Measurements from ENCODE around the gene KYNU.

GRCh38 chr2:143071185-143071876, 193.9 kb downstream of the KYNU start:
- TF ChIP-seq CSDC2 (CRISPR knock-in tag; IDR thresholded peaks at IDR 0.05) (no peak), ZFP3 (CRISPR knock-in tag; IDR thresholded peaks at IDR 0.05) (no peak), GLIS3 (CRISPR knock-in tag; IDR thresholded peaks at IDR 0.05) (no peak), ZFP30 (CRISPR knock-in tag; IDR thresholded peaks at IDR 0.05) (no peak), ZNF70 (CRISPR knock-in tag; IDR thresholded peaks at IDR 0.05) (no peak), TSHZ2 (CRISPR knock-in tag; IDR thresholded peaks at IDR 0.05) (no peak), RARB (CRISPR knock-in tag; IDR thresholded peaks at IDR 0.05) (no peak), ARNTL (CRISPR knock-in tag; IDR thresholded peaks at IDR 0.05; ENCODE audit: borderline replicate concordance, low read depth) (no peak), TOX (CRISPR knock-in tag; IDR thresholded peaks at IDR 0.05; ENCODE audit: borderline replicate concordance) (no peak), SNAI2 (CRISPR knock-in tag; IDR thresholded peaks at IDR 0.05) (no peak)
- TF ChIP-seq, protein P1, sequence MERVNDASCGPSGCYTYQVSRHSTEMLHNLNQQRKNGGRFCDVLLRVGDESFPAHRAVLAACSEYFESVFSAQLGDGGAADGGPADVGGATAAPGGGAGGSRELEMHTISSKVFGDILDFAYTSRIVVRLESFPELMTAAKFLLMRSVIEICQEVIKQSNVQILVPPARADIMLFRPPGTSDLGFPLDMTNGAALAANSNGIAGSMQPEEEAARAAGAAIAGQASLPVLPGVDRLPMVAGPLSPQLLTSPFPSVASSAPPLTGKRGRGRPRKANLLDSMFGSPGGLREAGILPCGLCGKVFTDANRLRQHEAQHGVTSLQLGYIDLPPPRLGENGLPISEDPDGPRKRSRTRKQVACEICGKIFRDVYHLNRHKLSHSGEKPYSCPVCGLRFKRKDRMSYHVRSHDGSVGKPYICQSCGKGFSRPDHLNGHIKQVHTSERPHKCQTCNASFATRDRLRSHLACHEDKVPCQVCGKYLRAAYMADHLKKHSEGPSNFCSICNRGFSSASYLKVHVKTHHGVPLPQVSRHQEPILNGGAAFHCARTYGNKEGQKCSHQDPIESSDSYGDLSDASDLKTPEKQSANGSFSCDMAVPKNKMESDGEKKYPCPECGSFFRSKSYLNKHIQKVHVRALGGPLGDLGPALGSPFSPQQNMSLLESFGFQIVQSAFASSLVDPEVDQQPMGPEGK (CRISPR knock-in tag; IDR thresholded peaks at IDR 0.05; ENCODE audit: borderline replicate concordance), result no peak
